Measurements from ENCODE around the gene KPNA4. TPM values are rescaled to one million over a fixed set of nuclear protein-coding genes. Genes with fewer than 3 reads are reported as not detected.
"Not testable (repeated sequence)": the region's sequence is repeated elsewhere in the genome, so short reads cannot be mapped to it uniquely, and the experiment has no call there.

The KPNA4 gene
- polyA plus RNA-seq, 1 experiment = 28.4 TPM

GRCh38 chr3:160455846-160456245 is 109.5 kb downstream of the KPNA4 start:
- no peak for TF ChIP-seq CTCF (IDR thresholded peaks at IDR 0.05; ENCODE audit: low read depth, low read length)
- H3K27ac ChIP-seq (ENCODE audit: low read depth, low read length) = no peak overlapping the region

GRCh38 chr3:160454995-160455394 is 110.4 kb downstream of the KPNA4 start:
- TF ChIP-seq CTCF (IDR thresholded peaks at IDR 0.05; ENCODE audit: low read depth, low read length) = no peak
- ChIA-PET CTCF (no interaction called here), POLR2A (no interaction called here)
- no peak for DNase-seq (ENCODE audit: low read depth, low spot score)
- H3K27ac ChIP-seq (ENCODE audit: low read depth, low read length) = no peak overlapping the region
- H3K9me3 ChIP-seq (ENCODE audit: control insufficient read depth, insufficient read depth, low read length) = peaks cover 6% of the 10 kb centered on the region
- no peak overlapping the region for H3K4me3 ChIP-seq (ENCODE audit: low read depth, low read length)
- no peaks in the 10 kb centered on the region for H3K27me3 ChIP-seq (ENCODE audit: control insufficient read depth, insufficient read depth, low read length)

More at GRCh38 chr3:160455846-160456245, 109.5 kb downstream of the KPNA4 start:
- Histone ChIP-seq H3K27me3 (ENCODE audit: control insufficient read depth, insufficient read depth, low read length) (no peaks in the 10 kb centered on the region), H3K9me3 (ENCODE audit: control insufficient read depth, insufficient read depth, low read length) (peaks cover 8% of the 10 kb centered on the region; the same call in 1 of the 2 replicates), H3K4me3 (ENCODE audit: low read depth, low read length) (no peak overlapping the region)
- ChIA-PET POLR2A (no interaction called here), CTCF (no interaction called here)
- DNase-seq (ENCODE audit: low read depth, low spot score) = no peak

GRCh38 chr3:160452251-160452650 is 113.1 kb downstream of the KPNA4 start:
- POLR2A ChIA-PET, CTCF ChIA-PET: not testable (repeated sequence)

GRCh38 chr3:160451602-160452001 is 113.8 kb downstream of the KPNA4 start:
- no peak for TF ChIP-seq CTCF (IDR thresholded peaks at IDR 0.05; ENCODE audit: low read depth, low read length)
- DNase-seq (ENCODE audit: low read depth, low spot score) = no peak
- ChIA-PET CTCF (interaction anchor here (2.9 kb wide), 1 partner anchor 34 kb away, joined by 21 read pairs; no protein-coding TSS in a partner anchor), POLR2A (interaction anchor here (1.1 to 2.9 kb wide), 2 partner anchors 22 to 27 kb away, joined by 4 to 14 read pairs; no protein-coding TSS in a partner anchor)
- H3K9me3 ChIP-seq (ENCODE audit: control insufficient read depth, insufficient read depth, low read length) = peaks cover 8% of the 10 kb centered on the region
- H3K27ac ChIP-seq (ENCODE audit: low read depth, low read length) = no peak overlapping the region
- H3K27me3 ChIP-seq (ENCODE audit: control insufficient read depth, insufficient read depth, low read length) = no peaks in the 10 kb centered on the region
- no peak overlapping the region for H3K4me3 ChIP-seq (ENCODE audit: low read depth, low read length)

More at GRCh38 chr3:160452251-160452650, 113.1 kb downstream of the KPNA4 start:
- not testable (repeated sequence) for DNase-seq (ENCODE audit: low read depth, low spot score); H3K27me3 ChIP-seq (ENCODE audit: control insufficient read depth, insufficient read depth, low read length); H3K27ac ChIP-seq (ENCODE audit: low read depth, low read length); H3K4me3 ChIP-seq (ENCODE audit: low read depth, low read length); H3K9me3 ChIP-seq (ENCODE audit: control insufficient read depth, insufficient read depth, low read length)

- Histone ChIP-seq H3K27ac (ENCODE audit: low read depth, low read length) (peak overlapping the region; percentile 93), H3K27me3 (ENCODE audit: control insufficient read depth, insufficient read depth, low read length) (no peaks in the 10 kb centered on the region), H3K9me3 (ENCODE audit: control insufficient read depth, insufficient read depth, low read length) (peaks cover 8% of the 10 kb centered on the region), H3K4me3 (ENCODE audit: low read depth, low read length) (no peak overlapping the region)
- DNase-seq (ENCODE audit: low read depth, low spot score) = peak; percentile 82
- ChIA-PET CTCF (interaction anchor here (0.5 to 2.9 kb wide), 6 partner anchors 35 to 1988 kb away, joined by 3 to 21 read pairs (median 4); no protein-coding TSS in a partner anchor), POLR2A (interaction anchor here (0.5 to 2.9 kb wide), 6 partner anchors 17 to 115 kb away, joined by 3 to 14 read pairs (median 5); partner anchors contain the start of gene KPNA4)
- peak; percentile 39 for TF ChIP-seq CTCF (IDR thresholded peaks at IDR 0.05; ENCODE audit: low read depth, low read length)
Observed at GRCh38 chr3:160450846-160451245, 114.5 kb downstream of the KPNA4 start.

All from AG04450 (cell line).